HepG2 (cell line): ENCODE results near the gene ARHGEF3.

Experiments used
- CHD2 ChIP-seq: IDR thresholded peaks from 2 replicates; pipeline ENCODE4 v1.6.1; 2011; ENCODE audit warnings: low read depth, low read length, improper control_type of control experiment
- JUNB ChIP-seq: sonication (generic); formaldehyde crosslinking; IDR thresholded peaks from 2 replicates; pipeline ENCODE4 v1.8.0; 2022; ENCODE audit warnings: missing genetic modification reagents, mild to moderate bottlenecking, borderline replicate concordance
- POLR2AphosphoS5 ChIP-seq: IDR thresholded peaks from 2 replicates; pipeline ENCODE4 v1.6.1; 2012; ENCODE audit warnings: low read depth, low read length
- SIN3A ChIP-seq: IDR thresholded peaks from 2 replicates; pipeline ENCODE4 v1.6.1; 2011; ENCODE audit warnings: low read depth, mild to moderate bottlenecking, control low read depth, low read length, borderline replicate concordance
- SRF ChIP-seq: IDR thresholded peaks from 2 replicates; pipeline ENCODE4 v1.6.1; 2011; ENCODE audit warnings: mild to moderate bottlenecking, low read depth, low read length, moderate library complexity
- TAF1 ChIP-seq: sonication (generic); formaldehyde crosslinking; IDR thresholded peaks from 2 replicates; pipeline ENCODE4 v1.4.0; 2020; ENCODE audit warnings: missing genetic modification reagents
- YEATS4 ChIP-seq: sonication (generic); formaldehyde crosslinking; IDR thresholded peaks from 2 replicates; pipeline ENCODE4 v1.4.0; 2020; ENCODE audit warnings: missing genetic modification reagents, borderline replicate concordance
- ZBTB33 ChIP-seq: sonication (generic); formaldehyde crosslinking; IDR thresholded peaks from 2 replicates; pipeline ENCODE4 v1.4.0; 2020; ENCODE audit warnings: missing genetic modification reagents
- ZFAT ChIP-seq: sonication (generic); formaldehyde crosslinking; conservative IDR thresholded peaks from 2 replicates; pipeline ENCODE4 v1.8.1; 2023; ENCODE audit warnings: missing genetic modification reagents, inconsistent platforms
- ZNF124 ChIP-seq: sonication (generic); formaldehyde crosslinking; IDR thresholded peaks from 2 replicates; pipeline ENCODE4 v1.4.0; 2020; ENCODE audit warnings: missing genetic modification reagents
- ZNF143 ChIP-seq: sonication (generic); formaldehyde crosslinking; IDR thresholded peaks from 2 replicates; pipeline ENCODE4 v1.4.0; 2020; ENCODE audit warnings: missing genetic modification reagents
- ZNF282 ChIP-seq: fragments of 450-650 bp; IDR thresholded peaks from 2 replicates; pipeline ENCODE4 v1.6.1; 2018; ENCODE audit not compliant: partially characterized antibody
- TF ChIP-seq, protein P1 (sequence below): sonication (generic); formaldehyde crosslinking; IDR thresholded peaks from 2 replicates; pipeline ENCODE4 v1.5.0; 2020; ENCODE audit warnings: mild to moderate bottlenecking, missing genetic modification reagents, moderate library complexity

DNA sequence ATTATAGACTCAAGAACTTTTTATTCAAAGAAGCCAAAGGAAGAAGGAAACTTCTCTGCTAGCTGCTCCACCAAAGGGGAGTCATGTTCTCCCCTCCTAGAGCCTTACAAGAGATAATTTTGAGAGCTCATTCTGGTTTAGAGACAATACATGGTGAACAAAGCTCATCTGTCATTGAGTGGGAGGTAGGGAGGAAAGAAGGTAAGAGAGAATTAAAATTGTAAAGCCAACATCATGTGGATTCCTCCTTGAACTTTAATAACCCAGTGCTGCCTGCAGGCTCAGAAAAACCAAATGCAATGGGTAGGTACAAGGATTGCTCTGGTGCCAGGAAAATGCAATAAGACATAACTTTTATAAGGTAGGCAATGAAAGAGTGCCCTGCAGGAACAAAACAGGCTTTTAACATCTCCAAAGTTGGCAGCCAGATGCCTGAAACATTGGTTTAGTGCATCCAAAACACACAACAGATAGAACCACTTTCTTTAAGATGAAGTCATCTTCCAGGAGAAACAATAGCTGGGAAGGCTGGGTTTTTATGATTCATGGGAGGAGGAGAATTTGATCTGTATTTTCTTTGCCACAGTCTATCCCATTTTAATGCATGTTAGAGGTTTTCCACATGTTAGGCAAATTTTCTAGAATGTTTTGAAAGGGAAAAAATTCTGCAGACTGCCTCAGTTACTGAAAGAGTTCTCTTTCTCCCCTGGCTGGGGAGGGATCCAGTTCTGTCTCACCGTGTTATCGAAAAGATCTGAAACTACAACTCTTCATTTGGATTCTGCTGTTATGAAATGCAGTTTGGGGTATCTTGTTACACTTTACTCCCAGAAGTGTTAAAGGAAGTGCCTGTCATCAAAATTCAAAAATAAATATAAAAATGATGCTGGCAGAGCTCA, 11.3 kb upstream of the ARHGEF3 start:
- no peak for TF ChIP-seq YEATS4 (CRISPR knock-in tag)
- no peak for TF ChIP-seq TAF1 (CRISPR knock-in tag)
- TF ChIP-seq SRF, result no peak
- no peak for TF ChIP-seq ZFAT (CRISPR knock-in tag)
- TF ChIP-seq, protein P1, sequence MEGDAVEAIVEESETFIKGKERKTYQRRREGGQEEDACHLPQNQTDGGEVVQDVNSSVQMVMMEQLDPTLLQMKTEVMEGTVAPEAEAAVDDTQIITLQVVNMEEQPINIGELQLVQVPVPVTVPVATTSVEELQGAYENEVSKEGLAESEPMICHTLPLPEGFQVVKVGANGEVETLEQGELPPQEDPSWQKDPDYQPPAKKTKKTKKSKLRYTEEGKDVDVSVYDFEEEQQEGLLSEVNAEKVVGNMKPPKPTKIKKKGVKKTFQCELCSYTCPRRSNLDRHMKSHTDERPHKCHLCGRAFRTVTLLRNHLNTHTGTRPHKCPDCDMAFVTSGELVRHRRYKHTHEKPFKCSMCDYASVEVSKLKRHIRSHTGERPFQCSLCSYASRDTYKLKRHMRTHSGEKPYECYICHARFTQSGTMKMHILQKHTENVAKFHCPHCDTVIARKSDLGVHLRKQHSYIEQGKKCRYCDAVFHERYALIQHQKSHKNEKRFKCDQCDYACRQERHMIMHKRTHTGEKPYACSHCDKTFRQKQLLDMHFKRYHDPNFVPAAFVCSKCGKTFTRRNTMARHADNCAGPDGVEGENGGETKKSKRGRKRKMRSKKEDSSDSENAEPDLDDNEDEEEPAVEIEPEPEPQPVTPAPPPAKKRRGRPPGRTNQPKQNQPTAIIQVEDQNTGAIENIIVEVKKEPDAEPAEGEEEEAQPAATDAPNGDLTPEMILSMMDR (CRISPR knock-in tag), result no peak
- TF ChIP-seq POLR2AphosphoS5, result no peak
- TF ChIP-seq CHD2, result no peak
- no peak for TF ChIP-seq ZBTB33 (CRISPR knock-in tag)
- TF ChIP-seq SIN3A, result no peak
- TF ChIP-seq ZNF143 (CRISPR knock-in tag), result no peak
- TF ChIP-seq ZNF124 (CRISPR knock-in tag), result no peak
- no peak for TF ChIP-seq JUNB
- no peak for TF ChIP-seq ZNF282
